Measurements from ENCODE around the gene LUC7L2. TPM values are rescaled to one million over a fixed set of nuclear protein-coding genes. Genes with fewer than 3 reads are reported as not detected.
"Not testable (repeated sequence)": the region's sequence is repeated elsewhere in the genome, so short reads cannot be mapped to it uniquely, and the experiment has no call there.

LUC7L2 gene
- total RNA-seq, 1 experiment from 2014 or later: 74.2 TPM

GRCh38 chr7:139329119-139329518 lies 30.6 kb upstream of the LUC7L2 start:
- BruUV-seq (replicated peaks): no TSS peak
- H3K27ac Mint-ChIP-seq (ENCODE audit: unreplicated experiment): no peak overlapping the region
- no peaks in the 10 kb centered on the region for H3K27me3 Mint-ChIP-seq (ENCODE audit: insufficient read depth, unreplicated experiment)
- Histone ChIP-seq H3K27me3 (replicated peaks; ENCODE audit: control insufficient read depth, insufficient read depth, low read length) (no peaks in the 10 kb centered on the region), H3K4me1 (peaks cover 7% of the 10 kb centered on the region; the same call in 1 of the 2 replicates), H3K4me3 (ENCODE audit: low read depth, low read length) (no peak overlapping the region), H3K36me3 (ENCODE audit: control insufficient read depth, insufficient read depth, low read length) (no peaks in the 10 kb centered on the region), H3K9me3 (no peaks in the 10 kb centered on the region)
- TF ChIP-seq, protein P1, sequence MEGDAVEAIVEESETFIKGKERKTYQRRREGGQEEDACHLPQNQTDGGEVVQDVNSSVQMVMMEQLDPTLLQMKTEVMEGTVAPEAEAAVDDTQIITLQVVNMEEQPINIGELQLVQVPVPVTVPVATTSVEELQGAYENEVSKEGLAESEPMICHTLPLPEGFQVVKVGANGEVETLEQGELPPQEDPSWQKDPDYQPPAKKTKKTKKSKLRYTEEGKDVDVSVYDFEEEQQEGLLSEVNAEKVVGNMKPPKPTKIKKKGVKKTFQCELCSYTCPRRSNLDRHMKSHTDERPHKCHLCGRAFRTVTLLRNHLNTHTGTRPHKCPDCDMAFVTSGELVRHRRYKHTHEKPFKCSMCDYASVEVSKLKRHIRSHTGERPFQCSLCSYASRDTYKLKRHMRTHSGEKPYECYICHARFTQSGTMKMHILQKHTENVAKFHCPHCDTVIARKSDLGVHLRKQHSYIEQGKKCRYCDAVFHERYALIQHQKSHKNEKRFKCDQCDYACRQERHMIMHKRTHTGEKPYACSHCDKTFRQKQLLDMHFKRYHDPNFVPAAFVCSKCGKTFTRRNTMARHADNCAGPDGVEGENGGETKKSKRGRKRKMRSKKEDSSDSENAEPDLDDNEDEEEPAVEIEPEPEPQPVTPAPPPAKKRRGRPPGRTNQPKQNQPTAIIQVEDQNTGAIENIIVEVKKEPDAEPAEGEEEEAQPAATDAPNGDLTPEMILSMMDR (IDR thresholded peaks at IDR 0.05; ENCODE audit: insufficient read depth in 1 of 2, low read depth in 1 of 2, low read length in 1 of 2, severe bottlenecking in 1 of 2, unreplicated experiment in 1 of 2): no peak
- H3K4me1 Mint-ChIP-seq (ENCODE audit: low read depth, unreplicated experiment): no peaks in the 10 kb centered on the region
- DNase-seq: no peak
- POLR2A ChIA-PET: no interaction called here
- CTCF ChIA-PET: interaction anchor here (0.9 kb wide), 1 partner anchor 45 kb away, joined by 3 read pairs; no protein-coding TSS in a partner anchor
- no peaks in the 10 kb centered on the region for H3K9me3 Mint-ChIP-seq (ENCODE audit: unreplicated experiment)
- intact Hi-C loops (cut with micrococcal nuclease; ENCODE audit: unreplicated experiment): no loop called here
- no peak overlapping the region for H3K4me3 Mint-ChIP-seq (ENCODE audit: unreplicated experiment)
- no peaks in the 10 kb centered on the region for H3K36me3 Mint-ChIP-seq (ENCODE audit: insufficient read depth, unreplicated experiment)

DNA sequence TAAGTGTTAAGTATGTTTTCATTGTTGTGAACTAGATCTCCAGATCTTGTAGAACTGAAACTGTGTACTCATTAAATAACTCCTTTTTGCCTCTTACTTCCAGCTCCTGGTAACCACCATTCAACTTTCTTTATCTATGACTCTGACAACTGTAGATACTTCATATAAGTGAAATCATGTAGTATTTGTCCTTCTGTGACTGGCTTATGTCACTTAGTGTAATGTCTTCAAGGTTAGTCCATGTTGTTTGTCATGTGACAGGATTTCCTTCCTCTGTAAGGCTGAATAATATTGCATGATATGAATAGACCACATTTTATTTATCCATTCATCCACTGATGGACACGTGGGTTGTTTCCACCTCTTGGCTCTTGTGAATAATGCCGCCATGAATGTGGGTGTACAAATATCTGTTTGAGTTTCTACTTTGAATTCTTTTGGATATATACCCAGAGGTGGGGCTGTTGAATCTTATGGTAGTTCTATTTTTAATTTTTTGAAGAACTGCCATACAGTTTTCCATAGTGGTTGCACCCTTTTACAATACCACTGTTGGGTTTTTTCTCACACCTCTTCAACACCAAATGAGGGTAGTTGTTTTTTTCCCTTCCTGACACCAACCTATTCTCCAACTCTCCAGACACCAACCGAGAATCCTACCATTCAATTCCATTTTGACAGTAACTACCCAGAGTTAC lies 29.2 kb upstream of the LUC7L2 start:
- Histone ChIP-seq H3K4me3 (ENCODE audit: low read depth, low read length) (no peak overlapping the region), H3K9me3 (no peaks in the 10 kb centered on the region), H3K27me3 (replicated peaks; ENCODE audit: control insufficient read depth, insufficient read depth, low read length) (no peaks in the 10 kb centered on the region), H3K36me3 (ENCODE audit: control insufficient read depth, insufficient read depth, low read length) (no peaks in the 10 kb centered on the region), H3K4me1 (peaks cover 7% of the 10 kb centered on the region; the same call in 1 of the 2 replicates)
- no peaks in the 10 kb centered on the region for H3K4me1 Mint-ChIP-seq (ENCODE audit: low read depth, unreplicated experiment)
- ChIA-PET CTCF (no interaction called here), POLR2A (no interaction called here)
- H3K9me3 Mint-ChIP-seq (ENCODE audit: unreplicated experiment): no peaks in the 10 kb centered on the region
- no peak overlapping the region for H3K27ac Mint-ChIP-seq (ENCODE audit: unreplicated experiment)
- no peak overlapping the region for H3K4me3 Mint-ChIP-seq (ENCODE audit: unreplicated experiment)
- no peak for DNase-seq
- no peaks in the 10 kb centered on the region for H3K36me3 Mint-ChIP-seq (ENCODE audit: insufficient read depth, unreplicated experiment)
- intact Hi-C loops (cut with micrococcal nuclease; ENCODE audit: unreplicated experiment): no loop called here
- BruUV-seq (replicated peaks): no TSS peak
- no peaks in the 10 kb centered on the region for H3K27me3 Mint-ChIP-seq (ENCODE audit: insufficient read depth, unreplicated experiment)
- TF ChIP-seq, protein P1 (IDR thresholded peaks at IDR 0.05; ENCODE audit: insufficient read depth in 1 of 2, low read depth in 1 of 2, low read length in 1 of 2, severe bottlenecking in 1 of 2, unreplicated experiment in 1 of 2): no peak

DNA sequence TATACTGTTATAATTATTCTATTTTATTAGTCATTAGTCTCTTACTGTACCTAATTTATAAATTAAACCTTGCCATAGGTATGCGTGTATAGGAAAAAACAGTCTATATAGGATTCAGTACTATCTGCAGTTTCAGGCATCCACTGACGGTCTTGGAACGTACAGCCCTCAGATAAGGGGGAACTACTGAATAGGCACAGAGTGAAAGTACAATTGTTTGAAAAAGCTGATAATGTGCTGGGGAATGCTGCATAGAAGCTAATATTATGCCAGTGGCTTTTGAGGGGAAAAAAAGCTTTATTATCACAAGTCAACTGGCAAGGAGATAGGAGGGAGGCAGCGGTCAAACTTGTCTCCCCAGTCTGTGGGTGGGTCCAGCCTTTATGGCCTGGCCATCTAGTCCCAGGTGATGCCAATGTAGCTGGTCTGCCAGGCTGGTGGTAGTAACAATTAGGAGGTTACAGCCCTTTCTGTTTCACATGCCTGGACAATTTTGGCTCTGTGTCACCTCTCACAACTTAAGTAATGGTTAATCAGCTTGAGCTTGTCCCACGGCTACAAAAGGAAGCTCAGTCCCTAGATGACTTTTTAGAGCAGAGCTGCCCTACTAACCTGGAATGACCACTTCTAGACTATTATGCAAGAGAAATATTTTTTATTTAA lies 26.9 kb upstream of the LUC7L2 start:
- CTCF ChIA-PET: no interaction called here
- H3K36me3 Mint-ChIP-seq (ENCODE audit: insufficient read depth, unreplicated experiment): no peaks in the 10 kb centered on the region
- no peak for DNase-seq
- no peak overlapping the region for H3K4me3 Mint-ChIP-seq (ENCODE audit: unreplicated experiment)
- H3K27ac Mint-ChIP-seq (ENCODE audit: unreplicated experiment): no peak overlapping the region
- no peaks in the 10 kb centered on the region for H3K9me3 Mint-ChIP-seq (ENCODE audit: unreplicated experiment)
- TF ChIP-seq, protein P1 (IDR thresholded peaks at IDR 0.05; ENCODE audit: insufficient read depth in 1 of 2, low read depth in 1 of 2, low read length in 1 of 2, severe bottlenecking in 1 of 2, unreplicated experiment in 1 of 2): no peak
- BruUV-seq (replicated peaks): no TSS peak
- POLR2A ChIA-PET: no interaction called here
- H3K4me1 ChIP-seq: peaks cover 7% of the 10 kb centered on the region; the same call in 1 of the 2 replicates
- H3K27me3 Mint-ChIP-seq (ENCODE audit: insufficient read depth, unreplicated experiment): no peaks in the 10 kb centered on the region
- no peaks in the 10 kb centered on the region for H3K36me3 ChIP-seq (ENCODE audit: control insufficient read depth, insufficient read depth, low read length)
- H3K27me3 ChIP-seq (replicated peaks; ENCODE audit: control insufficient read depth, insufficient read depth, low read length): no peaks in the 10 kb centered on the region
- H3K9me3 ChIP-seq: no peaks in the 10 kb centered on the region
- intact Hi-C loops (cut with micrococcal nuclease; ENCODE audit: unreplicated experiment): no loop called here
- H3K4me1 Mint-ChIP-seq (ENCODE audit: low read depth, unreplicated experiment): no peaks in the 10 kb centered on the region
- H3K4me3 ChIP-seq (ENCODE audit: low read depth, low read length): no peak overlapping the region

DNA sequence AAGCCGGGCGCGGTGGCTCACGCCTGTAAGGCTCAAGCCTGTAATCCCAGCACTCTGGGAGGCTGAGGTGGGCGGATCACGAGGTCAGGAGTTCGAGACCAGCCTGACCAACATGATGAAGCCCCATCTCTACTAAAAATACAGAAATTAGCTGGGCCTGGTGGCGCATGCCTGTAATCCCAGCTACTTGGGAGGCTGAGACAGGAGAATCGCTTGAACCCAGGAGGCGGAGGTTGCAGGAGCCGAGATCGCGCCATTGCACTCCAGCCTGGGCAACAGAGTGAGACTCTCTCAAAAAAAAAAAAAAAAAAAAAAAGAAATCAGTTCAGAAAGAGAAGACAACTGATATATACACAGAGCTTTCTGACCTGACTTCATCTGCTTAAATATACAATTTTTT lies 26.3 kb upstream of the LUC7L2 start:
- H3K4me3 Mint-ChIP-seq (ENCODE audit: unreplicated experiment); H3K27me3 Mint-ChIP-seq (ENCODE audit: insufficient read depth, unreplicated experiment); intact Hi-C loops (cut with micrococcal nuclease; ENCODE audit: unreplicated experiment); H3K36me3 ChIP-seq (ENCODE audit: control insufficient read depth, insufficient read depth, low read length); H3K9me3 Mint-ChIP-seq (ENCODE audit: unreplicated experiment); H3K4me1 Mint-ChIP-seq (ENCODE audit: low read depth, unreplicated experiment); H3K9me3 ChIP-seq; H3K27me3 ChIP-seq (replicated peaks; ENCODE audit: control insufficient read depth, insufficient read depth, low read length); BruUV-seq (replicated peaks); H3K36me3 Mint-ChIP-seq (ENCODE audit: insufficient read depth, unreplicated experiment); POLR2A ChIA-PET; H3K27ac Mint-ChIP-seq (ENCODE audit: unreplicated experiment); DNase-seq; H3K4me3 ChIP-seq (ENCODE audit: low read depth, low read length); H3K4me1 ChIP-seq; CTCF ChIA-PET: not testable (repeated sequence)

Data from Caco-2 (cell line).